H1 (cell line): ENCODE data around the gene NR2F2. TPM values are rescaled to one million over a fixed set of nuclear protein-coding genes. Genes with fewer than 3 reads are reported as not detected.
"Not testable (repeated sequence)": the region's sequence is repeated elsewhere in the genome, so short reads cannot be mapped to it uniquely, and the experiment has no call there.

ENCODE experiments used
- CTCF ChIA-PET: fragments of 300-600 bp; sonication (Branson Sonifier 250); formaldehyde crosslinking; loops from one replicate; lab custom pipeline; 2021; ENCODE audit not compliant: partially characterized antibody; lab: Charles Lee
- POLR2A ChIA-PET: fragments of 300-600 bp; sonication (Branson Sonifier 250); formaldehyde crosslinking; loops from one replicate; lab custom pipeline; 2021; ENCODE audit warnings: inconsistent platforms; ENCODE audit not compliant: partially characterized antibody; lab: Charles Lee
- DNase-seq, 2 experiments: peaks; one replicate each; pipeline versions ENCODE4 v3.0.0 to v3.0.0-alpha.2; 2010 to 2022; ENCODE audit warnings: low spot score in 2 of 2, low read depth in 1 of 2, mixed read lengths in 1 of 2
- FAIRE-seq: peaks from 2 replicates; lab custom pipeline; 2011; peaks lifted over from hg19 to GRCh38; lab: Jason Lieb, UNC
- H2AFZ ChIP-seq: 2 replicates; pipeline ENCODE4 v1.8.1; 2012; ENCODE audit warnings: low read length, inconsistent platforms
- H2AK5ac ChIP-seq: 2 replicates; pipeline ENCODE4 v1.6.1; 2013; ENCODE audit warnings: low read depth, low read length
- H2BK120ac ChIP-seq: replicated peaks from 2 replicates; pipeline ENCODE3; 2013; ENCODE audit warnings: low read depth, low read length, inconsistent platforms
- H2BK12ac ChIP-seq: 2 replicates; pipeline ENCODE4 v1.6.1; 2013; ENCODE audit warnings: low read depth, low read length
- H2BK15ac ChIP-seq: 2 replicates; pipeline ENCODE4 v1.6.1; 2013; ENCODE audit warnings: low read length
- H2BK20ac ChIP-seq: 2 replicates; pipeline ENCODE4 v1.6.1; 2013; ENCODE audit warnings: low read length
- H2BK5ac ChIP-seq: 2 replicates; pipeline ENCODE4 v1.6.1; 2013; ENCODE audit warnings: low read depth, low read length
- H3K14ac ChIP-seq: 2 replicates; pipeline ENCODE4 v1.6.1; 2013; ENCODE audit warnings: inconsistent platforms; ENCODE audit not compliant: insufficient read length
- H3K18ac ChIP-seq: 2 replicates; pipeline ENCODE4 v1.6.1; 2013; ENCODE audit warnings: low read length; ENCODE audit errors: extremely low read depth
- H3K23ac ChIP-seq: 2 replicates; pipeline ENCODE4 v1.6.1; 2013; ENCODE audit warnings: inconsistent platforms; ENCODE audit not compliant: insufficient read length
- H3K23me2 ChIP-seq: 2 replicates; pipeline ENCODE4 v1.6.1; 2013; ENCODE audit warnings: low read depth, low read length
- H3K27ac ChIP-seq: 2 replicates; pipeline ENCODE4 v1.6.1; 2011; ENCODE audit warnings: low read depth, low read length, inconsistent platforms
- H3K27me3 ChIP-seq, 4 experiments: replicated peaks in 1 of 4; 1 replicate in 1 of 4; 2 replicates in 3 of 4; pipeline versions ENCODE4 v1.6.1 to v1.8.1; 2011 to 2013; ENCODE audit warnings: low read length in 3 of 4, mild to moderate bottlenecking in 3 of 4, inconsistent platforms in 2 of 4, mixed read lengths in 2 of 4, moderate library complexity in 1 of 4; ENCODE audit not compliant: control insufficient read depth in 3 of 4, insufficient read depth in 3 of 4; ENCODE audit errors: extremely low read depth in 1 of 4
- H3K36me3 ChIP-seq, 4 experiments: 2 replicates each; pipeline versions ENCODE4 v1.6.1 to v1.8.1; 2011 to 2013; ENCODE audit warnings: mild to moderate bottlenecking in 4 of 4, low read length in 3 of 4, moderate library complexity in 2 of 4, control low read depth in 1 of 4, inconsistent platforms in 1 of 4; ENCODE audit not compliant: insufficient read depth in 4 of 4, control insufficient read depth in 2 of 4
- H3K4ac ChIP-seq: replicated peaks from 2 replicates; pipeline ENCODE3; 2013; ENCODE audit warnings: low read length, low read depth, mixed read lengths, inconsistent platforms; ENCODE audit not compliant: insufficient read length
- H3K4me1 ChIP-seq, 4 experiments: replicated peaks in 1 of 4; 1 replicate in 1 of 4; 2 replicates in 3 of 4; pipeline versions ENCODE4 v1.6.1 to v1.8.1; 2011 to 2013; ENCODE audit warnings: low read length in 3 of 4, inconsistent platforms in 2 of 4, mixed read lengths in 1 of 4; ENCODE audit not compliant: insufficient read depth in 4 of 4, control insufficient read depth in 3 of 4
- H3K4me2 ChIP-seq, 2 experiments: 2 replicates each; pipeline versions ENCODE4 v1.6.1 to v1.8.1; 2011 to 2013; ENCODE audit warnings: low read depth in 2 of 2, low read length in 2 of 2, control low read depth in 1 of 2, inconsistent platforms in 1 of 2, mild to moderate bottlenecking in 1 of 2; ENCODE audit not compliant: insufficient read depth in 1 of 2
- H3K4me3 ChIP-seq, 4 experiments: fragments of 200-600, 300-600 bp in 1 of 4; sonication (generic), shearing (Covaris generic), sonication (Bioruptor Twin) in 1 of 4; 2 replicates each; pipeline versions ENCODE4 v1.5.1 to v1.8.1; 2011 to 2016; ENCODE audit warnings: low read length in 4 of 4, low read depth in 3 of 4, control low read depth in 2 of 4, inconsistent platforms in 2 of 4, mild to moderate bottlenecking in 2 of 4, mixed read lengths in 1 of 4, moderate library complexity in 1 of 4; ENCODE audit not compliant: insufficient read depth in 2 of 4; ENCODE audit errors: extremely low read depth in 1 of 4
- H3K56ac ChIP-seq: replicated peaks from 2 replicates; pipeline ENCODE3; 2013; ENCODE audit warnings: low read depth, mild to moderate bottlenecking, mixed read lengths, low read length, inconsistent platforms; ENCODE audit not compliant: insufficient read length
- H3K79me1 ChIP-seq: 2 replicates; pipeline ENCODE4 v1.6.1; 2013; ENCODE audit warnings: low read depth, low read length, control low read depth
- H3K79me2 ChIP-seq, 2 experiments: 2 replicates each; pipeline versions ENCODE4 v1.6.1 to v1.8.1; 2012 to 2013; ENCODE audit warnings: low read length in 2 of 2, mild to moderate bottlenecking in 2 of 2, inconsistent platforms in 1 of 2; ENCODE audit not compliant: insufficient read depth in 2 of 2, control insufficient read depth in 1 of 2
- H3K9ac ChIP-seq, 4 experiments: replicated peaks in 1 of 4; 1 replicate in 1 of 4; 2 replicates in 3 of 4; pipeline versions ENCODE4 v1.6.1 to v1.8.1; 2011 to 2013; ENCODE audit warnings: low read depth in 3 of 4, low read length in 3 of 4, control low read depth in 2 of 4, mild to moderate bottlenecking in 2 of 4, moderate library complexity in 2 of 4, inconsistent platforms in 1 of 4; ENCODE audit errors: extremely low read depth in 1 of 4
- H3K9me3 ChIP-seq, 2 experiments: 2 replicates each; pipeline versions ENCODE4 v1.6.1 to v1.8.1; 2012 to 2013; ENCODE audit warnings: mild to moderate bottlenecking in 2 of 2, moderate library complexity in 2 of 2, control low read depth in 1 of 2, inconsistent platforms in 1 of 2, low read depth in 1 of 2, low read length in 1 of 2, mixed read lengths in 1 of 2; ENCODE audit not compliant: insufficient read depth in 2 of 2
- H4K20me1 ChIP-seq, 2 experiments: replicated peaks in 1 of 2; 2 replicates each; pipeline versions ENCODE3 to v1.8.1; 2011 to 2013; ENCODE audit warnings: inconsistent platforms in 2 of 2, low read length in 2 of 2, mild to moderate bottlenecking in 1 of 2; ENCODE audit not compliant: insufficient read depth in 2 of 2, control insufficient read depth in 1 of 2
- H4K5ac ChIP-seq: 2 replicates; pipeline ENCODE4 v1.6.1; 2013; ENCODE audit warnings: low read length, low read depth, mixed read lengths, inconsistent platforms; ENCODE audit not compliant: insufficient read length
- H4K8ac ChIP-seq: 2 replicates; pipeline ENCODE4 v1.8.0; 2013; ENCODE audit warnings: mild to moderate bottlenecking, moderate library complexity, low read length, inconsistent platforms; ENCODE audit not compliant: insufficient read depth; ENCODE audit errors: extremely low read depth
- H4K91ac ChIP-seq: replicated peaks from 2 replicates; pipeline ENCODE3; 2013; ENCODE audit warnings: low read length, mixed read lengths, inconsistent platforms; ENCODE audit not compliant: insufficient read length
- BCL11A ChIP-seq, 2 experiments: IDR thresholded peaks; one replicate each; pipeline ENCODE4 v1.6.1; 2011; ENCODE audit warnings: low read depth in 2 of 2, low read length in 2 of 2, mild to moderate bottlenecking in 2 of 2
- CHD1 ChIP-seq: IDR thresholded peaks from 2 replicates; pipeline ENCODE4 v1.6.1; 2012; ENCODE audit warnings: low read depth, low read length, improper control_type of control experiment
- CTBP2 ChIP-seq: IDR thresholded peaks from 2 replicates; pipeline ENCODE4 v1.7.0; 2011; ENCODE audit warnings: borderline replicate concordance, mild to moderate bottlenecking, moderate library complexity, mixed read lengths, low read length; ENCODE audit not compliant: insufficient read depth, insufficient read length
- FOSL1 ChIP-seq: IDR thresholded peaks from 2 replicates; pipeline ENCODE4 v1.6.1; 2011; ENCODE audit warnings: mild to moderate bottlenecking, low read depth, low read length, moderate library complexity; ENCODE audit not compliant: insufficient read depth
- GTF2F1 ChIP-seq: IDR thresholded peaks from 2 replicates; pipeline ENCODE4 v1.6.1; 2012; ENCODE audit warnings: low read depth, low read length, improper control_type of control experiment, borderline replicate concordance
- HDAC6 ChIP-seq: IDR thresholded peaks from one replicate; pipeline ENCODE4 v1.7.1; 2012; ENCODE audit warnings: low read depth, mild to moderate bottlenecking, inconsistent platforms, low read length, moderate library complexity
- POU5F1 ChIP-seq: IDR thresholded peaks from 2 replicates; pipeline ENCODE4 v1.6.1; 2011; ENCODE audit warnings: low read depth, mild to moderate bottlenecking, low read length, moderate library complexity
- USF2 ChIP-seq: IDR thresholded peaks from 2 replicates; pipeline ENCODE4 v1.6.1; 2011; ENCODE audit warnings: low read length, improper control_type of control experiment
- YY1 ChIP-seq: IDR thresholded peaks from 2 replicates; pipeline ENCODE4 v1.6.1; 2011; ENCODE audit warnings: low read depth, mild to moderate bottlenecking, low read length
- WGBS, 2 experiments: shearing (Covaris generic) in 1 of 2; methylation state at CpG; one replicate each; pipeline versions ENCODE4 v1.1.6 to v1.1.7; 2013 to 2015; ENCODE audit warnings: low lambda C conversion rate in 2 of 2, mixed read lengths in 2 of 2, inconsistent platforms in 1 of 2, low coverage in 1 of 2, missing lambda C conversion rate in 1 of 2; ENCODE audit not compliant: insufficient replicate concordance in 2 of 2, insufficient coverage in 1 of 2, insufficient read length in 1 of 2; ENCODE audit errors: extremely low coverage in 1 of 2, missing lambda C conversion rate in 1 of 2; 5-methylcytosine and 5-hydroxymethylcytosine counted together
- polyA plus RNA-seq, 7 experiments: library from polyadenylated mRNA; depleted of rRNA in 3 of 7; stranded (reverse) in 5 of 7; unstranded in 2 of 7; fragments of >200 nt in 5 of 7; fragments of 200-250 nt in 2 of 7; gene quantifications; 1 replicate in 5 of 7; 2 replicates in 1 of 7; 4 replicates in 1 of 7; pipeline versions ENCODE4 v1.2.1 to v1.2.3, GENCODE V29; 2011 to 2013; ENCODE audit warnings: missing spikeins in 2 of 7, mixed read lengths in 2 of 7
- total RNA-seq: library from RNA; stranded (reverse); fragmentation: NEBNext Ultra II Directional; extraction: Animal tissue kit (Norgen Biotek cat#: 25700); gene quantifications from 2 replicates; pipeline ENCODE4 v1.2.1, GENCODE V29; 2021

The NR2F2 gene
- total and polyA plus RNA-seq, 2 of the 8 experiments (the other 6 are each of a cell fraction or from before 2014, with no cell fraction given) = 0.03 TPM; not detected in 1

DNA sequence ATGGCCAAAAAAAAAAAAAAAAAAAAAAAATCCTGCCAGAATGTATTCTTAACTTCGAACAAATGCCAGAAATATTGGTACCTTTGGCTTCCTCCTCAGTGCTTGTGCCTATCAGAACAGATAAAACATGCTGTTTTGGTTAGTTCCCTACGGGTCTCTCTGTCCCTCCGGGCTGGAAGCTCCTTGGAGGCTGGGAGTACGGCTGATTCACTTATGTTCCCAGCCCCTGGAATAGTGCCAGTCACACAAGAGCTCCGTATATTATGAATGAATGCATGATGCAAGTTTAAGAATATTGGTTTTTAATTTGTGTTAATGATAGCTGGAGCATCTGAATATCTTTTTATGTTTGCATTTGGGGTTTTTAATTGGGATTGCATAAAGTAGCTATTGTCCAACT lies 44.0 kb downstream of the NR2F2 start (continued):
- TF ChIP-seq GTF2F1 (no peak), CHD1 (no peak), CTBP2 (no peak), USF2 (no peak), HDAC6 (no peak), FOSL1 (no peak), BCL11A (IDR thresholded peaks at IDR 0.05; ENCODE audit: low read depth in 2 of 2, low read length in 2 of 2) (no peak), POU5F1 (no peak), YY1 (no peak)

DNA sequence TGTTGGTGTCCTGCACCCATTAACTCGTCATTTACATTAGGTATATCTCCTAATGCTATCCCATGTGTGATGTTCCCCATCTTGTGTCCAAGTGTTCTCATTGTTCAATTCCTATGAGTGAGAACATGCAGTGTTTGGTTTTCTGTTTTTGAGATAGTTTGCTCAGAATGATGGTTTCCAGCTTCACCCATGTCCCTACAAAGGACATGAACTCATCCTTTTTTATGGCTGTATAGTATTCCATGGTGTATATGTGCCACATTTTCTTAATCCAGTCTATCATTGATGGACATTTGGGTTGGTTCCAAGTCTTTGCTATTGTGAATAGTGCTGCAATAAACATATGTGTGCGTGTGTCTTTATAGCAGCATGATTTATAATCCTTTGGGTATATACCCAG lies 49.1 kb downstream of the NR2F2 start:
- H4K5ac ChIP-seq, CTCF ChIA-PET, H3K36me3 ChIP-seq, H3K79me1 ChIP-seq, H2AFZ ChIP-seq, H3K23ac ChIP-seq, FAIRE-seq, H4K8ac ChIP-seq, H3K9ac ChIP-seq, H2BK15ac ChIP-seq, H2BK12ac ChIP-seq, H2AK5ac ChIP-seq, H3K4me3 ChIP-seq, H3K23me2 ChIP-seq, POLR2A ChIA-PET, H3K27me3 ChIP-seq, H3K4me2 ChIP-seq, H3K4me1 ChIP-seq, H3K27ac ChIP-seq, H3K9me3 ChIP-seq, H4K20me1 ChIP-seq, H3K4ac ChIP-seq, DNase-seq, H3K56ac ChIP-seq, H3K79me2 ChIP-seq, H2BK120ac ChIP-seq, H3K18ac ChIP-seq, H4K91ac ChIP-seq, H2BK5ac ChIP-seq, H3K14ac ChIP-seq, H2BK20ac ChIP-seq: not testable (repeated sequence)
- WGBS, 2 experiments = 81% methylated on average over 1 of the region's 2 CpGs; no CpG with 5 or more reads in 1 of the 2 experiments
